Measurements from ENCODE around the gene OTUD3. TPM values are rescaled to one million over a fixed set of nuclear protein-coding genes. Genes with fewer than 3 reads are reported as not detected.
"Not testable (repeated sequence)": the region's sequence is repeated elsewhere in the genome, so short reads cannot be mapped to it uniquely, and the experiment has no call there.

The OTUD3 gene
- total RNA-seq, 1 experiment from 2014 or later: 9.7 TPM

GRCh38 chr1:19878637-19878985 is 3.6 kb upstream of the OTUD3 start:
- H3K4me1 ChIP-seq (replicated peaks; ENCODE audit: insufficient read depth): peaks cover 10% of the 10 kb centered on the region
- no peaks in the 10 kb centered on the region for H3K27me3 ChIP-seq (ENCODE audit: insufficient read depth, low read depth)
- CTCF ChIA-PET: interaction anchor here (0.6 kb wide), 1 partner anchor 173 kb away, joined by 5 read pairs; no protein-coding TSS in a partner anchor
- DNase-seq: no peak
- no peaks in the 10 kb centered on the region; the same call in 1 of the 2 replicates for H4K20me1 ChIP-seq (ENCODE audit: insufficient read depth)
- H3K79me2 ChIP-seq (ENCODE audit: low read depth): peaks cover 10% of the 10 kb centered on the region
- H3K9me2 ChIP-seq (ENCODE audit: insufficient read depth): no peaks in the 10 kb centered on the region
- TF ChIP-seq EZH2 (IDR thresholded peaks at IDR 0.05; ENCODE audit: low read depth): no peak
- POLR2A ChIA-PET (ENCODE audit: unreplicated experiment): no interaction called here
- no peak overlapping the region for H2AFZ ChIP-seq
- no peak overlapping the region for H3K4me3 ChIP-seq
- H3K36me3 ChIP-seq (ENCODE audit: low read depth): no peaks in the 10 kb centered on the region
- H3K9me3 ChIP-seq (ENCODE audit: insufficient read depth, low read depth): no peaks in the 10 kb centered on the region
- intact Hi-C loops (cut with micrococcal nuclease; ENCODE audit: unreplicated experiment): no loop called here
- H3F3A ChIP-seq (ENCODE audit: insufficient read depth, low read depth): no peaks in the 10 kb centered on the region
- no TSS peak for BruUV-seq (replicated peaks)
- no peak overlapping the region for H3K4me2 ChIP-seq
- no peak overlapping the region for H3K27ac ChIP-seq

GRCh38 chr1:19879227-19879626 is 3.0 kb upstream of the OTUD3 start:
- Histone ChIP-seq H3K4me2 (no peak overlapping the region), H3K36me3 (ENCODE audit: low read depth) (no peaks in the 10 kb centered on the region), H3K27me3 (ENCODE audit: insufficient read depth, low read depth) (no peaks in the 10 kb centered on the region), H3K4me1 (replicated peaks; ENCODE audit: insufficient read depth) (peaks cover 16% of the 10 kb centered on the region), H4K20me1 (ENCODE audit: insufficient read depth) (no peaks in the 10 kb centered on the region; the same call in 1 of the 2 replicates), H3K9me2 (ENCODE audit: insufficient read depth) (no peaks in the 10 kb centered on the region), H3K9me3 (ENCODE audit: insufficient read depth, low read depth) (no peaks in the 10 kb centered on the region), H3K79me2 (ENCODE audit: low read depth) (peaks cover 16% of the 10 kb centered on the region), H3K4me3 (no peak overlapping the region), H3F3A (ENCODE audit: insufficient read depth, low read depth) (no peaks in the 10 kb centered on the region), H3K27ac (no peak overlapping the region), H2AFZ (no peak overlapping the region)
- BruUV-seq (replicated peaks): no TSS peak
- intact Hi-C loops (cut with micrococcal nuclease; ENCODE audit: unreplicated experiment): no loop called here
- ChIA-PET CTCF (no interaction called here), POLR2A (ENCODE audit: unreplicated experiment) (no interaction called here)
- TF ChIP-seq CTCF (conservative IDR thresholded peaks at IDR 0.05): no peak
- TF ChIP-seq EZH2 (IDR thresholded peaks at IDR 0.05; ENCODE audit: low read depth): no peak
- DNase-seq: no peak

- BruUV-seq (replicated peaks): no TSS peak
- Histone ChIP-seq H3K4me3 (no peak overlapping the region), H2AFZ (no peak overlapping the region), H3K27me3 (ENCODE audit: insufficient read depth, low read depth) (no peaks in the 10 kb centered on the region), H3K36me3 (ENCODE audit: low read depth) (no peaks in the 10 kb centered on the region), H3K9me3 (ENCODE audit: insufficient read depth, low read depth) (no peaks in the 10 kb centered on the region), H3K9me2 (ENCODE audit: insufficient read depth) (no peaks in the 10 kb centered on the region), H3K79me2 (ENCODE audit: low read depth) (peaks cover 20% of the 10 kb centered on the region), H3K27ac (no peak overlapping the region), H3K4me2 (no peak overlapping the region), H4K20me1 (ENCODE audit: insufficient read depth) (no peaks in the 10 kb centered on the region; the same call in 1 of the 2 replicates), H3K4me1 (replicated peaks; ENCODE audit: insufficient read depth) (peaks cover 19% of the 10 kb centered on the region), H3F3A (ENCODE audit: insufficient read depth, low read depth) (no peaks in the 10 kb centered on the region)
- DNase-seq: no peak
- intact Hi-C loops (cut with micrococcal nuclease; ENCODE audit: unreplicated experiment): no loop called here
- CTCF ChIA-PET: no interaction called here
- TF ChIP-seq CTCF (conservative IDR thresholded peaks at IDR 0.05) (no peak), EZH2 (IDR thresholded peaks at IDR 0.05; ENCODE audit: low read depth) (no peak)
- POLR2A ChIA-PET (ENCODE audit: unreplicated experiment): no interaction called here
These were observed 2.5 kb upstream of the OTUD3 start for GRCh38 chr1:19879661-19880060.

- H3K27ac ChIP-seq; H3F3A ChIP-seq (ENCODE audit: insufficient read depth, low read depth); intact Hi-C loops (cut with micrococcal nuclease; ENCODE audit: unreplicated experiment); CTCF ChIA-PET; BruUV-seq (replicated peaks); H3K4me3 ChIP-seq; H4K20me1 ChIP-seq (ENCODE audit: insufficient read depth); H3K9me3 ChIP-seq (ENCODE audit: insufficient read depth, low read depth); H2AFZ ChIP-seq; POLR2A ChIA-PET (ENCODE audit: unreplicated experiment); H3K36me3 ChIP-seq (ENCODE audit: low read depth); DNase-seq; H3K27me3 ChIP-seq (ENCODE audit: insufficient read depth, low read depth); H3K9me2 ChIP-seq (ENCODE audit: insufficient read depth); H3K4me2 ChIP-seq: not testable (repeated sequence)
- H3K79me2 ChIP-seq (ENCODE audit: low read depth): peaks cover 32% of the 10 kb centered on the region
- H3K4me1 ChIP-seq (replicated peaks; ENCODE audit: insufficient read depth): peaks cover 19% of the 10 kb centered on the region
These were observed 1.4 kb upstream of the OTUD3 start for GRCh38 chr1:19880841-19881240.

All from PC-9 (cell line).